H1 (cell line): Measurements from ENCODE around the gene SERINC5. TPM values are rescaled to one million over a fixed set of nuclear protein-coding genes. Genes with fewer than 3 reads are reported as not detected.

Experiments used
- CTCF ChIA-PET: fragments of 300-600 bp; sonication (Branson Sonifier 250); formaldehyde crosslinking; loops from one replicate; lab custom pipeline; 2021; ENCODE audit not compliant: partially characterized antibody; lab: Charles Lee
- POLR2A ChIA-PET: fragments of 300-600 bp; sonication (Branson Sonifier 250); formaldehyde crosslinking; loops from one replicate; lab custom pipeline; 2021; ENCODE audit warnings: inconsistent platforms; ENCODE audit not compliant: partially characterized antibody; lab: Charles Lee
- DNase-seq, 2 experiments: peaks; one replicate each; pipeline versions ENCODE4 v3.0.0 to v3.0.0-alpha.2; 2010 to 2022; ENCODE audit warnings: low spot score in 2 of 2, low read depth in 1 of 2, mixed read lengths in 1 of 2
- FAIRE-seq: peaks from 2 replicates; lab custom pipeline; 2011; peaks lifted over from hg19 to GRCh38; lab: Jason Lieb, UNC
- H2AFZ ChIP-seq: 2 replicates; pipeline ENCODE4 v1.8.1; 2012; ENCODE audit warnings: low read length, inconsistent platforms
- H2AK5ac ChIP-seq: 2 replicates; pipeline ENCODE4 v1.6.1; 2013; ENCODE audit warnings: low read depth, low read length
- H2BK120ac ChIP-seq: replicated peaks from 2 replicates; pipeline ENCODE3; 2013; ENCODE audit warnings: low read depth, low read length, inconsistent platforms
- H2BK12ac ChIP-seq: 2 replicates; pipeline ENCODE4 v1.6.1; 2013; ENCODE audit warnings: low read depth, low read length
- H2BK15ac ChIP-seq: 2 replicates; pipeline ENCODE4 v1.6.1; 2013; ENCODE audit warnings: low read length
- H2BK20ac ChIP-seq: 2 replicates; pipeline ENCODE4 v1.6.1; 2013; ENCODE audit warnings: low read length
- H2BK5ac ChIP-seq: 2 replicates; pipeline ENCODE4 v1.6.1; 2013; ENCODE audit warnings: low read depth, low read length
- H3K14ac ChIP-seq: 2 replicates; pipeline ENCODE4 v1.6.1; 2013; ENCODE audit warnings: inconsistent platforms; ENCODE audit not compliant: insufficient read length
- H3K18ac ChIP-seq: 2 replicates; pipeline ENCODE4 v1.6.1; 2013; ENCODE audit warnings: low read length; ENCODE audit errors: extremely low read depth
- H3K23ac ChIP-seq: 2 replicates; pipeline ENCODE4 v1.6.1; 2013; ENCODE audit warnings: inconsistent platforms; ENCODE audit not compliant: insufficient read length
- H3K23me2 ChIP-seq: 2 replicates; pipeline ENCODE4 v1.6.1; 2013; ENCODE audit warnings: low read depth, low read length
- H3K27ac ChIP-seq: 2 replicates; pipeline ENCODE4 v1.6.1; 2011; ENCODE audit warnings: low read depth, low read length, inconsistent platforms
- H3K27me3 ChIP-seq, 4 experiments: replicated peaks in 1 of 4; 1 replicate in 1 of 4; 2 replicates in 3 of 4; pipeline versions ENCODE4 v1.6.1 to v1.8.1; 2011 to 2013; ENCODE audit warnings: low read length in 3 of 4, mild to moderate bottlenecking in 3 of 4, inconsistent platforms in 2 of 4, mixed read lengths in 2 of 4, moderate library complexity in 1 of 4; ENCODE audit not compliant: control insufficient read depth in 3 of 4, insufficient read depth in 3 of 4; ENCODE audit errors: extremely low read depth in 1 of 4
- H3K36me3 ChIP-seq, 4 experiments: 2 replicates each; pipeline versions ENCODE4 v1.6.1 to v1.8.1; 2011 to 2013; ENCODE audit warnings: mild to moderate bottlenecking in 4 of 4, low read length in 3 of 4, moderate library complexity in 2 of 4, control low read depth in 1 of 4, inconsistent platforms in 1 of 4; ENCODE audit not compliant: insufficient read depth in 4 of 4, control insufficient read depth in 2 of 4
- H3K4ac ChIP-seq: replicated peaks from 2 replicates; pipeline ENCODE3; 2013; ENCODE audit warnings: low read length, low read depth, mixed read lengths, inconsistent platforms; ENCODE audit not compliant: insufficient read length
- H3K4me1 ChIP-seq, 4 experiments: replicated peaks in 1 of 4; 1 replicate in 1 of 4; 2 replicates in 3 of 4; pipeline versions ENCODE4 v1.6.1 to v1.8.1; 2011 to 2013; ENCODE audit warnings: low read length in 3 of 4, inconsistent platforms in 2 of 4, mixed read lengths in 1 of 4; ENCODE audit not compliant: insufficient read depth in 4 of 4, control insufficient read depth in 3 of 4
- H3K4me2 ChIP-seq, 2 experiments: 2 replicates each; pipeline versions ENCODE4 v1.6.1 to v1.8.1; 2011 to 2013; ENCODE audit warnings: low read depth in 2 of 2, low read length in 2 of 2, control low read depth in 1 of 2, inconsistent platforms in 1 of 2, mild to moderate bottlenecking in 1 of 2; ENCODE audit not compliant: insufficient read depth in 1 of 2
- H3K4me3 ChIP-seq, 4 experiments: fragments of 200-600, 300-600 bp in 1 of 4; sonication (generic), shearing (Covaris generic), sonication (Bioruptor Twin) in 1 of 4; 2 replicates each; pipeline versions ENCODE4 v1.5.1 to v1.8.1; 2011 to 2016; ENCODE audit warnings: low read length in 4 of 4, low read depth in 3 of 4, control low read depth in 2 of 4, inconsistent platforms in 2 of 4, mild to moderate bottlenecking in 2 of 4, mixed read lengths in 1 of 4, moderate library complexity in 1 of 4; ENCODE audit not compliant: insufficient read depth in 2 of 4; ENCODE audit errors: extremely low read depth in 1 of 4
- H3K56ac ChIP-seq: replicated peaks from 2 replicates; pipeline ENCODE3; 2013; ENCODE audit warnings: low read depth, mild to moderate bottlenecking, mixed read lengths, low read length, inconsistent platforms; ENCODE audit not compliant: insufficient read length
- H3K79me1 ChIP-seq: 2 replicates; pipeline ENCODE4 v1.6.1; 2013; ENCODE audit warnings: low read depth, low read length, control low read depth
- H3K79me2 ChIP-seq, 2 experiments: 2 replicates each; pipeline versions ENCODE4 v1.6.1 to v1.8.1; 2012 to 2013; ENCODE audit warnings: low read length in 2 of 2, mild to moderate bottlenecking in 2 of 2, inconsistent platforms in 1 of 2; ENCODE audit not compliant: insufficient read depth in 2 of 2, control insufficient read depth in 1 of 2
- H3K9ac ChIP-seq, 4 experiments: replicated peaks in 1 of 4; 1 replicate in 1 of 4; 2 replicates in 3 of 4; pipeline versions ENCODE4 v1.6.1 to v1.8.1; 2011 to 2013; ENCODE audit warnings: low read depth in 3 of 4, low read length in 3 of 4, control low read depth in 2 of 4, mild to moderate bottlenecking in 2 of 4, moderate library complexity in 2 of 4, inconsistent platforms in 1 of 4; ENCODE audit errors: extremely low read depth in 1 of 4
- H3K9me3 ChIP-seq, 2 experiments: 2 replicates each; pipeline versions ENCODE4 v1.6.1 to v1.8.1; 2012 to 2013; ENCODE audit warnings: mild to moderate bottlenecking in 2 of 2, moderate library complexity in 2 of 2, control low read depth in 1 of 2, inconsistent platforms in 1 of 2, low read depth in 1 of 2, low read length in 1 of 2, mixed read lengths in 1 of 2; ENCODE audit not compliant: insufficient read depth in 2 of 2
- H4K20me1 ChIP-seq, 2 experiments: replicated peaks in 1 of 2; 2 replicates each; pipeline versions ENCODE3 to v1.8.1; 2011 to 2013; ENCODE audit warnings: inconsistent platforms in 2 of 2, low read length in 2 of 2, mild to moderate bottlenecking in 1 of 2; ENCODE audit not compliant: insufficient read depth in 2 of 2, control insufficient read depth in 1 of 2
- H4K5ac ChIP-seq: 2 replicates; pipeline ENCODE4 v1.6.1; 2013; ENCODE audit warnings: low read length, low read depth, mixed read lengths, inconsistent platforms; ENCODE audit not compliant: insufficient read length
- H4K8ac ChIP-seq: 2 replicates; pipeline ENCODE4 v1.8.0; 2013; ENCODE audit warnings: mild to moderate bottlenecking, moderate library complexity, low read length, inconsistent platforms; ENCODE audit not compliant: insufficient read depth; ENCODE audit errors: extremely low read depth
- H4K91ac ChIP-seq: replicated peaks from 2 replicates; pipeline ENCODE3; 2013; ENCODE audit warnings: low read length, mixed read lengths, inconsistent platforms; ENCODE audit not compliant: insufficient read length
- CEBPB ChIP-seq: IDR thresholded peaks from 2 replicates; pipeline ENCODE4 v1.6.1; 2012; ENCODE audit warnings: low read depth, low read length
- CTBP2 ChIP-seq: IDR thresholded peaks from 2 replicates; pipeline ENCODE4 v1.7.0; 2011; ENCODE audit warnings: borderline replicate concordance, mild to moderate bottlenecking, moderate library complexity, mixed read lengths, low read length; ENCODE audit not compliant: insufficient read depth, insufficient read length
- FOSL1 ChIP-seq: IDR thresholded peaks from 2 replicates; pipeline ENCODE4 v1.6.1; 2011; ENCODE audit warnings: mild to moderate bottlenecking, low read depth, low read length, moderate library complexity; ENCODE audit not compliant: insufficient read depth
- NRF1 ChIP-seq: IDR thresholded peaks from 2 replicates; pipeline ENCODE4 v1.6.1; 2011; ENCODE audit warnings: mild to moderate bottlenecking, low read depth, low read length, improper control_type of control experiment
- RFX5 ChIP-seq: IDR thresholded peaks from 2 replicates; pipeline ENCODE4 v1.6.1; 2011; ENCODE audit warnings: low read depth, low read length, improper control_type of control experiment, borderline replicate concordance
- SIN3A ChIP-seq, 2 experiments: IDR thresholded peaks in 1 of 2; conservative IDR thresholded peaks in 1 of 2; 2 replicates each; pipeline ENCODE4 v1.6.1; 2011 to 2012; ENCODE audit warnings: low read length in 2 of 2, improper control_type of control experiment in 1 of 2, low read depth in 1 of 2, mild to moderate bottlenecking in 1 of 2
- WGBS, 2 experiments: shearing (Covaris generic) in 1 of 2; methylation state at CpG; one replicate each; pipeline versions ENCODE4 v1.1.6 to v1.1.7; 2013 to 2015; ENCODE audit warnings: low lambda C conversion rate in 2 of 2, mixed read lengths in 2 of 2, inconsistent platforms in 1 of 2, low coverage in 1 of 2, missing lambda C conversion rate in 1 of 2; ENCODE audit not compliant: insufficient replicate concordance in 2 of 2, insufficient coverage in 1 of 2, insufficient read length in 1 of 2; ENCODE audit errors: extremely low coverage in 1 of 2, missing lambda C conversion rate in 1 of 2; 5-methylcytosine and 5-hydroxymethylcytosine counted together
- polyA plus RNA-seq, 7 experiments: library from polyadenylated mRNA; depleted of rRNA in 3 of 7; stranded (reverse) in 5 of 7; unstranded in 2 of 7; fragments of >200 nt in 5 of 7; fragments of 200-250 nt in 2 of 7; gene quantifications; 1 replicate in 5 of 7; 2 replicates in 1 of 7; 4 replicates in 1 of 7; pipeline versions ENCODE4 v1.2.1 to v1.2.3, GENCODE V29; 2011 to 2013; ENCODE audit warnings: missing spikeins in 2 of 7, mixed read lengths in 2 of 7
- total RNA-seq: library from RNA; stranded (reverse); fragmentation: NEBNext Ultra II Directional; extraction: Animal tissue kit (Norgen Biotek cat#: 25700); gene quantifications from 2 replicates; pipeline ENCODE4 v1.2.1, GENCODE V29; 2021

Gene SERINC5
- total and polyA plus RNA-seq, 2 of the 8 experiments (the other 6 are each of a cell fraction or from before 2014, with no cell fraction given) = 32.2 to 149 TPM

GRCh38 chr5:80181618-80182211, 74.1 kb downstream of the SERINC5 start:
- peak overlapping the region; percentile 72 for H4K91ac ChIP-seq
- H3K14ac ChIP-seq = no peak overlapping the region
- H2AFZ ChIP-seq = no peak overlapping the region
- peaks cover 3 to 13% (median 7%) of the 10 kb centered on the region in 4 experiments; a peak in 7 of 8 replicates for H3K36me3 ChIP-seq
- WGBS, 2 experiments = 90% methylated on average over 5 of the region's 5 CpGs; no CpG with 5 or more reads in 1 of the 2 experiments
- H3K9ac ChIP-seq = no peak overlapping the region
- H3K18ac ChIP-seq = peak overlapping the region; percentile 36
- no peak overlapping the region for H3K4me2 ChIP-seq
- H3K23me2 ChIP-seq = no peaks in the 10 kb centered on the region; the same call in 1 of the 2 replicates
- no peak overlapping the region for H4K8ac ChIP-seq
- peak overlapping the region; percentile 99; the same call in 1 of the 2 replicates for H2BK12ac ChIP-seq
- peak overlapping the region; percentile 19; the same call in 1 of the 2 replicates for H2BK20ac ChIP-seq
- H3K4me3 ChIP-seq = no peak overlapping the region
- DNase-seq = no peak
- no peak overlapping the region for H3K4ac ChIP-seq
- no peak overlapping the region for H3K56ac ChIP-seq
- H3K27ac ChIP-seq = peak overlapping the region; percentile 39; the same call in 1 of the 2 replicates
- peak overlapping the region; percentile 97; the same call in 1 of the 2 replicates for H2AK5ac ChIP-seq
- H4K20me1 ChIP-seq = no peaks in the 10 kb centered on the region
- H2BK5ac ChIP-seq = peak overlapping the region; percentile 92
- TF ChIP-seq CEBPB (no peak), FOSL1 (no peak), RFX5 (no peak), CTBP2 (no peak), SIN3A (conservative IDR thresholded peaks at IDR 0.05 in 1 of 2, IDR thresholded peaks at IDR 0.05 in 1 of 2; ENCODE audit: low read depth in 1 of 2, low read length in 2 of 2) (no peak), NRF1 (no peak)
- peaks cover 4 to 44% of the 10 kb centered on the region in 2 experiments; a peak in 2 of 4 replicates for H3K79me2 ChIP-seq
- H3K9me3 ChIP-seq = no peaks in the 10 kb centered on the region
- ChIA-PET POLR2A (interaction anchor here (0.6 to 9.5 kb wide), 12 partner anchors 14 to 564 kb away, joined by 3 to 113 read pairs (median 4); partner anchors contain the start of gene SERINC5), CTCF (interaction anchor here (0.9 kb wide), 1 partner anchor 90 kb away, joined by 3 read pairs; no protein-coding TSS in a partner anchor)
- peak overlapping the region; percentile 50 for H4K5ac ChIP-seq
- H3K27me3 ChIP-seq = no peaks in the 10 kb centered on the region
- FAIRE-seq = no peak
- H3K79me1 ChIP-seq = no peaks in the 10 kb centered on the region; the same call in 1 of the 2 replicates
- peak overlapping the region; percentile 59 for H2BK120ac ChIP-seq
- peaks cover 21 to 41% (median 32%) of the 10 kb centered on the region in 4 experiments for H3K4me1 ChIP-seq
- H2BK15ac ChIP-seq = no peak overlapping the region; the same call in 1 of the 2 replicates
- H3K23ac ChIP-seq = no peak overlapping the region
